H1 (cell line): ENCODE data around the gene ZNF385B. TPM values are rescaled to one million over a fixed set of nuclear protein-coding genes. Genes with fewer than 3 reads are reported as not detected.

Source experiments
- CTCF ChIA-PET: fragments of 300-600 bp; sonication (Branson Sonifier 250); formaldehyde crosslinking; loops from one replicate; lab custom pipeline; 2021; ENCODE audit not compliant: partially characterized antibody; lab: Charles Lee
- POLR2A ChIA-PET: fragments of 300-600 bp; sonication (Branson Sonifier 250); formaldehyde crosslinking; loops from one replicate; lab custom pipeline; 2021; ENCODE audit warnings: inconsistent platforms; ENCODE audit not compliant: partially characterized antibody; lab: Charles Lee
- DNase-seq, 2 experiments: peaks; one replicate each; pipeline versions ENCODE4 v3.0.0 to v3.0.0-alpha.2; 2010 to 2022; ENCODE audit warnings: low spot score in 2 of 2, low read depth in 1 of 2, mixed read lengths in 1 of 2
- FAIRE-seq: peaks from 2 replicates; lab custom pipeline; 2011; peaks lifted over from hg19 to GRCh38; lab: Jason Lieb, UNC
- H2AFZ ChIP-seq: 2 replicates; pipeline ENCODE4 v1.8.1; 2012; ENCODE audit warnings: low read length, inconsistent platforms
- H2AK5ac ChIP-seq: 2 replicates; pipeline ENCODE4 v1.6.1; 2013; ENCODE audit warnings: low read depth, low read length
- H2BK120ac ChIP-seq: replicated peaks from 2 replicates; pipeline ENCODE3; 2013; ENCODE audit warnings: low read depth, low read length, inconsistent platforms
- H2BK12ac ChIP-seq: 2 replicates; pipeline ENCODE4 v1.6.1; 2013; ENCODE audit warnings: low read depth, low read length
- H2BK15ac ChIP-seq: 2 replicates; pipeline ENCODE4 v1.6.1; 2013; ENCODE audit warnings: low read length
- H2BK20ac ChIP-seq: 2 replicates; pipeline ENCODE4 v1.6.1; 2013; ENCODE audit warnings: low read length
- H2BK5ac ChIP-seq: 2 replicates; pipeline ENCODE4 v1.6.1; 2013; ENCODE audit warnings: low read depth, low read length
- H3K14ac ChIP-seq: 2 replicates; pipeline ENCODE4 v1.6.1; 2013; ENCODE audit warnings: inconsistent platforms; ENCODE audit not compliant: insufficient read length
- H3K18ac ChIP-seq: 2 replicates; pipeline ENCODE4 v1.6.1; 2013; ENCODE audit warnings: low read length; ENCODE audit errors: extremely low read depth
- H3K23ac ChIP-seq: 2 replicates; pipeline ENCODE4 v1.6.1; 2013; ENCODE audit warnings: inconsistent platforms; ENCODE audit not compliant: insufficient read length
- H3K23me2 ChIP-seq: 2 replicates; pipeline ENCODE4 v1.6.1; 2013; ENCODE audit warnings: low read depth, low read length
- H3K27ac ChIP-seq: 2 replicates; pipeline ENCODE4 v1.6.1; 2011; ENCODE audit warnings: low read depth, low read length, inconsistent platforms
- H3K27me3 ChIP-seq, 4 experiments: replicated peaks in 1 of 4; 1 replicate in 1 of 4; 2 replicates in 3 of 4; pipeline versions ENCODE4 v1.6.1 to v1.8.1; 2011 to 2013; ENCODE audit warnings: low read length in 3 of 4, mild to moderate bottlenecking in 3 of 4, inconsistent platforms in 2 of 4, mixed read lengths in 2 of 4, moderate library complexity in 1 of 4; ENCODE audit not compliant: control insufficient read depth in 3 of 4, insufficient read depth in 3 of 4; ENCODE audit errors: extremely low read depth in 1 of 4
- H3K36me3 ChIP-seq, 4 experiments: 2 replicates each; pipeline versions ENCODE4 v1.6.1 to v1.8.1; 2011 to 2013; ENCODE audit warnings: mild to moderate bottlenecking in 4 of 4, low read length in 3 of 4, moderate library complexity in 2 of 4, control low read depth in 1 of 4, inconsistent platforms in 1 of 4; ENCODE audit not compliant: insufficient read depth in 4 of 4, control insufficient read depth in 2 of 4
- H3K4ac ChIP-seq: replicated peaks from 2 replicates; pipeline ENCODE3; 2013; ENCODE audit warnings: low read length, low read depth, mixed read lengths, inconsistent platforms; ENCODE audit not compliant: insufficient read length
- H3K4me1 ChIP-seq, 4 experiments: replicated peaks in 1 of 4; 1 replicate in 1 of 4; 2 replicates in 3 of 4; pipeline versions ENCODE4 v1.6.1 to v1.8.1; 2011 to 2013; ENCODE audit warnings: low read length in 3 of 4, inconsistent platforms in 2 of 4, mixed read lengths in 1 of 4; ENCODE audit not compliant: insufficient read depth in 4 of 4, control insufficient read depth in 3 of 4
- H3K4me2 ChIP-seq, 2 experiments: 2 replicates each; pipeline versions ENCODE4 v1.6.1 to v1.8.1; 2011 to 2013; ENCODE audit warnings: low read depth in 2 of 2, low read length in 2 of 2, control low read depth in 1 of 2, inconsistent platforms in 1 of 2, mild to moderate bottlenecking in 1 of 2; ENCODE audit not compliant: insufficient read depth in 1 of 2
- H3K4me3 ChIP-seq, 4 experiments: fragments of 200-600, 300-600 bp in 1 of 4; sonication (generic), shearing (Covaris generic), sonication (Bioruptor Twin) in 1 of 4; 2 replicates each; pipeline versions ENCODE4 v1.5.1 to v1.8.1; 2011 to 2016; ENCODE audit warnings: low read length in 4 of 4, low read depth in 3 of 4, control low read depth in 2 of 4, inconsistent platforms in 2 of 4, mild to moderate bottlenecking in 2 of 4, mixed read lengths in 1 of 4, moderate library complexity in 1 of 4; ENCODE audit not compliant: insufficient read depth in 2 of 4; ENCODE audit errors: extremely low read depth in 1 of 4
- H3K56ac ChIP-seq: replicated peaks from 2 replicates; pipeline ENCODE3; 2013; ENCODE audit warnings: low read depth, mild to moderate bottlenecking, mixed read lengths, low read length, inconsistent platforms; ENCODE audit not compliant: insufficient read length
- H3K79me1 ChIP-seq: 2 replicates; pipeline ENCODE4 v1.6.1; 2013; ENCODE audit warnings: low read depth, low read length, control low read depth
- H3K79me2 ChIP-seq, 2 experiments: 2 replicates each; pipeline versions ENCODE4 v1.6.1 to v1.8.1; 2012 to 2013; ENCODE audit warnings: low read length in 2 of 2, mild to moderate bottlenecking in 2 of 2, inconsistent platforms in 1 of 2; ENCODE audit not compliant: insufficient read depth in 2 of 2, control insufficient read depth in 1 of 2
- H3K9ac ChIP-seq, 4 experiments: replicated peaks in 1 of 4; 1 replicate in 1 of 4; 2 replicates in 3 of 4; pipeline versions ENCODE4 v1.6.1 to v1.8.1; 2011 to 2013; ENCODE audit warnings: low read depth in 3 of 4, low read length in 3 of 4, control low read depth in 2 of 4, mild to moderate bottlenecking in 2 of 4, moderate library complexity in 2 of 4, inconsistent platforms in 1 of 4; ENCODE audit errors: extremely low read depth in 1 of 4
- H3K9me3 ChIP-seq, 2 experiments: 2 replicates each; pipeline versions ENCODE4 v1.6.1 to v1.8.1; 2012 to 2013; ENCODE audit warnings: mild to moderate bottlenecking in 2 of 2, moderate library complexity in 2 of 2, control low read depth in 1 of 2, inconsistent platforms in 1 of 2, low read depth in 1 of 2, low read length in 1 of 2, mixed read lengths in 1 of 2; ENCODE audit not compliant: insufficient read depth in 2 of 2
- H4K20me1 ChIP-seq, 2 experiments: replicated peaks in 1 of 2; 2 replicates each; pipeline versions ENCODE3 to v1.8.1; 2011 to 2013; ENCODE audit warnings: inconsistent platforms in 2 of 2, low read length in 2 of 2, mild to moderate bottlenecking in 1 of 2; ENCODE audit not compliant: insufficient read depth in 2 of 2, control insufficient read depth in 1 of 2
- H4K5ac ChIP-seq: 2 replicates; pipeline ENCODE4 v1.6.1; 2013; ENCODE audit warnings: low read length, low read depth, mixed read lengths, inconsistent platforms; ENCODE audit not compliant: insufficient read length
- H4K8ac ChIP-seq: 2 replicates; pipeline ENCODE4 v1.8.0; 2013; ENCODE audit warnings: mild to moderate bottlenecking, moderate library complexity, low read length, inconsistent platforms; ENCODE audit not compliant: insufficient read depth; ENCODE audit errors: extremely low read depth
- H4K91ac ChIP-seq: replicated peaks from 2 replicates; pipeline ENCODE3; 2013; ENCODE audit warnings: low read length, mixed read lengths, inconsistent platforms; ENCODE audit not compliant: insufficient read length
- EZH2 ChIP-seq: fragments of 200-600 bp; sonication (generic); IDR thresholded peaks from 2 replicates; pipeline ENCODE4 v1.7.1; 2012; ENCODE audit warnings: low read depth, mild to moderate bottlenecking, moderate library complexity, low read length, inconsistent platforms; ENCODE audit not compliant: severe bottlenecking
- FOSL1 ChIP-seq: IDR thresholded peaks from 2 replicates; pipeline ENCODE4 v1.6.1; 2011; ENCODE audit warnings: mild to moderate bottlenecking, low read depth, low read length, moderate library complexity; ENCODE audit not compliant: insufficient read depth
- GTF2F1 ChIP-seq: IDR thresholded peaks from 2 replicates; pipeline ENCODE4 v1.6.1; 2012; ENCODE audit warnings: low read depth, low read length, improper control_type of control experiment, borderline replicate concordance
- HDAC6 ChIP-seq: IDR thresholded peaks from one replicate; pipeline ENCODE4 v1.7.1; 2012; ENCODE audit warnings: low read depth, mild to moderate bottlenecking, inconsistent platforms, low read length, moderate library complexity
- NRF1 ChIP-seq: IDR thresholded peaks from 2 replicates; pipeline ENCODE4 v1.6.1; 2011; ENCODE audit warnings: mild to moderate bottlenecking, low read depth, low read length, improper control_type of control experiment
- POLR2A ChIP-seq, 2 experiments: IDR thresholded peaks; 1 replicate in 1 of 2; 2 replicates in 1 of 2; pipeline ENCODE4 v1.6.1; 2011; ENCODE audit warnings: low read depth in 2 of 2, low read length in 2 of 2, mild to moderate bottlenecking in 2 of 2; ENCODE audit errors: control extremely low read depth in 1 of 2
- POU5F1 ChIP-seq: IDR thresholded peaks from 2 replicates; pipeline ENCODE4 v1.6.1; 2011; ENCODE audit warnings: low read depth, mild to moderate bottlenecking, low read length, moderate library complexity
- SAP30 ChIP-seq: fragments of 300-600 bp; sonication (generic); IDR thresholded peaks from 2 replicates; pipeline ENCODE4 v1.7.1; 2012; ENCODE audit warnings: low read length, moderate library complexity, mild to moderate bottlenecking, inconsistent platforms; ENCODE audit not compliant: insufficient read depth, insufficient replicate concordance
- SP2 ChIP-seq: IDR thresholded peaks from 2 replicates; pipeline ENCODE4 v1.6.1; 2012; ENCODE audit warnings: mild to moderate bottlenecking, low read length, inconsistent platforms
- SP4 ChIP-seq: IDR thresholded peaks from 2 replicates; pipeline ENCODE4 v1.6.1; 2012; ENCODE audit warnings: low read length, inconsistent platforms
- WGBS, 2 experiments: shearing (Covaris generic) in 1 of 2; methylation state at CpG; one replicate each; pipeline versions ENCODE4 v1.1.6 to v1.1.7; 2013 to 2015; ENCODE audit warnings: low lambda C conversion rate in 2 of 2, mixed read lengths in 2 of 2, inconsistent platforms in 1 of 2, low coverage in 1 of 2, missing lambda C conversion rate in 1 of 2; ENCODE audit not compliant: insufficient replicate concordance in 2 of 2, insufficient coverage in 1 of 2, insufficient read length in 1 of 2; ENCODE audit errors: extremely low coverage in 1 of 2, missing lambda C conversion rate in 1 of 2; 5-methylcytosine and 5-hydroxymethylcytosine counted together
- polyA plus RNA-seq, 7 experiments: library from polyadenylated mRNA; depleted of rRNA in 3 of 7; stranded (reverse) in 5 of 7; unstranded in 2 of 7; fragments of >200 nt in 5 of 7; fragments of 200-250 nt in 2 of 7; gene quantifications; 1 replicate in 5 of 7; 2 replicates in 1 of 7; 4 replicates in 1 of 7; pipeline versions ENCODE4 v1.2.1 to v1.2.3, GENCODE V29; 2011 to 2013; ENCODE audit warnings: missing spikeins in 2 of 7, mixed read lengths in 2 of 7
- total RNA-seq: library from RNA; stranded (reverse); fragmentation: NEBNext Ultra II Directional; extraction: Animal tissue kit (Norgen Biotek cat#: 25700); gene quantifications from 2 replicates; pipeline ENCODE4 v1.2.1, GENCODE V29; 2021
- TF ChIP-seq, protein P1 (sequence below): IDR thresholded peaks from 2 replicates; pipeline ENCODE4 v1.6.1; 2011; ENCODE audit warnings: low read length, improper control_type of control experiment
- TF ChIP-seq, protein P2 (sequence below): IDR thresholded peaks from 2 replicates; pipeline ENCODE4 v1.6.1; 2012; ENCODE audit warnings: inconsistent platforms
- TF ChIP-seq, protein P3 (sequence below): IDR thresholded peaks from 2 replicates; pipeline ENCODE4 v1.6.1; 2012; ENCODE audit warnings: inconsistent platforms

The ZNF385B gene
- total and polyA plus RNA-seq, 2 of the 8 experiments (the other 6 are each of a cell fraction or from before 2014, with no cell fraction given): 1.1 to 3.7 TPM

GRCh38 chr2:179764710-179765109 lies 96.7 kb downstream of the ZNF385B start:
- Histone ChIP-seq H3K27ac (no peak overlapping the region), H3K79me2 (no peaks in the 10 kb centered on the region), H4K91ac (no peak overlapping the region), H3K18ac (no peak overlapping the region), H3K14ac (no peak overlapping the region), H2BK20ac (no peak overlapping the region), H3K56ac (no peak overlapping the region), H2BK5ac (no peak overlapping the region), H2AK5ac (no peak overlapping the region), H2AFZ (no peak overlapping the region), H2BK120ac (no peak overlapping the region), H2BK12ac (no peak overlapping the region), H4K8ac (no peak overlapping the region), H3K23ac (no peak overlapping the region), H3K9ac (no peak overlapping the region), H3K4me3 (no peak overlapping the region), H3K23me2 (no peaks in the 10 kb centered on the region), H4K5ac (no peak overlapping the region), H2BK15ac (no peak overlapping the region), H3K79me1 (no peaks in the 10 kb centered on the region), H3K9me3 (0 out of 4 replicates have a peak, but pooled peaks cover 0 to 3% of the 10 kb centered on the region in 2 experiments), H3K4me2 (no peak overlapping the region), H3K27me3 (no peaks in the 10 kb centered on the region), H3K4me1 (peaks cover 0 to 12% (median 4%) of the 10 kb centered on the region in 4 experiments; a peak in 3 of 7 replicates), H4K20me1 (no peaks in the 10 kb centered on the region), H3K4ac (no peak overlapping the region), H3K36me3 (no peaks in the 10 kb centered on the region; a peak in 1 of 8 replicates)
- 95% methylated on average over 1 of the region's 1 CpG; no CpG with 5 or more reads in 1 of the 2 experiments for WGBS, 2 experiments
- DNase-seq (no peak), FAIRE-seq (no peak)
- POLR2A ChIA-PET: no interaction called here
- CTCF ChIA-PET: interaction anchor here (1.5 kb wide), 1 partner anchor 340 kb away, joined by 3 read pairs; no protein-coding TSS in a partner anchor
- TF ChIP-seq, protein P1, sequence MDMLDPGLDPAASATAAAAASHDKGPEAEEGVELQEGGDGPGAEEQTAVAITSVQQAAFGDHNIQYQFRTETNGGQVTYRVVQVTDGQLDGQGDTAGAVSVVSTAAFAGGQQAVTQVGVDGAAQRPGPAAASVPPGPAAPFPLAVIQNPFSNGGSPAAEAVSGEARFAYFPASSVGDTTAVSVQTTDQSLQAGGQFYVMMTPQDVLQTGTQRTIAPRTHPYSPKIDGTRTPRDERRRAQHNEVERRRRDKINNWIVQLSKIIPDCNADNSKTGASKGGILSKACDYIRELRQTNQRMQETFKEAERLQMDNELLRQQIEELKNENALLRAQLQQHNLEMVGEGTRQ: no peak
- TF ChIP-seq SP4 (no peak), SAP30 (no peak), SP2 (no peak), NRF1 (no peak), GTF2F1 (no peak), EZH2 (no peak), FOSL1 (no peak), HDAC6 (no peak), POU5F1 (no peak), POLR2A (IDR thresholded peaks at IDR 0.05; ENCODE audit: control extremely low read depth in 1 of 2, low read depth in 2 of 2, low read length in 2 of 2) (no peak)
- TF ChIP-seq, protein P2, sequence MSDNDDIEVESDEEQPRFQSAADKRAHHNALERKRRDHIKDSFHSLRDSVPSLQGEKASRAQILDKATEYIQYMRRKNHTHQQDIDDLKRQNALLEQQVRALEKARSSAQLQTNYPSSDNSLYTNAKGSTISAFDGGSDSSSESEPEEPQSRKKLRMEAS: no peak
- TF ChIP-seq, protein P3, sequence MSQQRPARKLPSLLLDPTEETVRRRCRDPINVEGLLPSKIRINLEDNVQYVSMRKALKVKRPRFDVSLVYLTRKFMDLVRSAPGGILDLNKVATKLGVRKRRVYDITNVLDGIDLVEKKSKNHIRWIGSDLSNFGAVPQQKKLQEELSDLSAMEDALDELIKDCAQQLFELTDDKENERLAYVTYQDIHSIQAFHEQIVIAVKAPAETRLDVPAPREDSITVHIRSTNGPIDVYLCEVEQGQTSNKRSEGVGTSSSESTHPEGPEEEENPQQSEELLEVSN: no peak
